Liver (tissue), 3 donors: ENCODE measurements around the gene GBE1.

ENCODE experiments used
- CTCF ChIP-seq: fragments of 150-350 bp; IDR thresholded peaks from 2 replicates; pipeline ENCODE4 v1.5.1; 2017; ENCODE audit warnings: improper control_type of control experiment, low read depth, low read length; ENCODE audit not compliant: missing input control
- FOXA1 ChIP-seq: IDR thresholded peaks from 2 replicates; pipeline ENCODE4 v1.6.1; 2016; ENCODE audit warnings: antibody characterized with exemption
- FOXA2 ChIP-seq: IDR thresholded peaks from 2 replicates; pipeline ENCODE4 v1.6.1; 2016; ENCODE audit warnings: antibody characterized with exemption
- SP1 ChIP-seq: IDR thresholded peaks from 2 replicates; pipeline ENCODE4 v1.6.1; 2018; ENCODE audit warnings: antibody characterized with exemption, mild to moderate bottlenecking
- TAF1 ChIP-seq: conservative IDR thresholded peaks from 2 replicates; pipeline ENCODE4 v1.6.1; 2016; ENCODE audit warnings: antibody characterized with exemption, mild to moderate bottlenecking
- donor health status: healthy.
- donor health status: healthy.

- TF ChIP-seq CTCF (no peak), SP1 (no peak), TAF1 (no peak), FOXA1 (no peak), FOXA2 (no peak)
These were observed 4.0 kb upstream of the GBE1 start for GRCh38 chr3:81765400-81765799.
